Heart left ventricle (tissue), 16 donors: Measurements from ENCODE around the gene CANT1. TPM values are rescaled to one million over a fixed set of nuclear protein-coding genes. Genes with fewer than 3 reads are reported as not detected.
A peak's percentile ranks its signal among the peaks of the same experiment; 100 is the strongest.

Source experiments
- ATAC-seq, 4 donors: fragments of 200-7000 bp; cut with Tn5 transposase; one replicate each; pipeline ENCODE4 v1.9.1; 2020 to 2022; ENCODE audit warnings: moderate library complexity in 4 of 4, mild to moderate bottlenecking in 3 of 4, moderate number of reproducible peaks in 1 of 4
- DNase-seq, 5 donors: peaks; one replicate each; pipeline ENCODE4 v3.0.0-alpha.2; 2020
- H3K27ac ChIP-seq, 12 donors: fragments of 200-600 bp; sonication (generic) in 4 of 12; one replicate each; pipeline versions ENCODE4 v1.5.0 to v1.8.0; 2016 to 2022; ENCODE audit warnings: mild to moderate bottlenecking in 2 of 12
- H3K27me3 ChIP-seq, 9 donors: fragments of 200-600 bp; sonication (generic) in 2 of 9; one replicate each; pipeline versions ENCODE4 v1.5.1 to v1.8.0; 2016 to 2022; ENCODE audit warnings: mild to moderate bottlenecking in 3 of 9
- H3K36me3 ChIP-seq, 9 donors: fragments of 200-600 bp; sonication (generic) in 2 of 9; one replicate each; pipeline versions ENCODE4 v1.5.0 to v1.8.0; 2018 to 2022; ENCODE audit warnings: mild to moderate bottlenecking in 2 of 9
- H3K4me1 ChIP-seq, 12 donors: fragments of 200-600 bp; sonication (generic) in 4 of 12; one replicate each; pipeline versions ENCODE4 v1.5.0 to v1.8.0; 2016 to 2022; ENCODE audit warnings: mild to moderate bottlenecking in 3 of 12
- H3K4me3 ChIP-seq, 12 donors: fragments of 200-600 bp; sonication (generic) in 4 of 12; one replicate each; pipeline versions ENCODE4 v1.5.0 to v1.8.0; 2017 to 2022; ENCODE audit warnings: mild to moderate bottlenecking in 9 of 12, moderate library complexity in 4 of 12
- H3K9me3 ChIP-seq, 12 donors: fragments of 200-600 bp; sonication (generic) in 4 of 12; one replicate each; pipeline versions ENCODE4 v1.5.0 to v1.8.0; 2016 to 2022; ENCODE audit warnings: mild to moderate bottlenecking in 1 of 12
- POLR2A ChIP-seq, 2 donors: fragments of 450-650 bp; IDR thresholded peaks; one replicate each; pipeline ENCODE4 v1.6.1; 2017; ENCODE audit warnings: antibody characterized with exemption in 2 of 2, mild to moderate bottlenecking in 2 of 2, moderate library complexity in 2 of 2
- WGBS, 4 donors: extraction: QIAGEN DNeasy Blood & Tissue Kit in 2 of 4; methylation state at CpG; one replicate each; pipeline versions ENCODE4 v1.1.5 to v1.1.7; 2013 to 2018; 5-methylcytosine and 5-hydroxymethylcytosine counted together
- intact Hi-C, 10 donors: fragments of 100-400 bp; cut with DNase I; formaldehyde crosslinking; loops; one replicate each; pipeline versions ENCODE4 v1.11.1 to v1.14.2; 2022
- polyA plus RNA-seq, 2 donors: library from polyadenylated mRNA; stranded (reverse); fragments of 200-250 nt; gene quantifications; one replicate each; pipeline ENCODE4 v1.2.3, GENCODE V29; 2013
- total RNA-seq, 9 donors: library from RNA; depleted of rRNA in 2 of 9; stranded (reverse); fragments of >200 nt in 2 of 9; fragmentation: NEBNext Ultra II Directional in 3 of 9; extraction: Animal tissue kit (Norgen Biotek cat#: 25700) in 3 of 9; gene quantifications; one replicate each; pipeline versions ENCODE4 v1.1.0 to v1.2.4, GENCODE V29; 2016 to 2023
- TF ChIP-seq, protein P1 (sequence below), 12 donors: fragments of 200-600 bp; sonication (generic) in 4 of 12; IDR thresholded peaks; one replicate each; pipeline versions ENCODE4 v1.5.0 to v1.8.0; 2018 to 2022; ENCODE audit warnings: antibody characterized with exemption in 12 of 12, mild to moderate bottlenecking in 5 of 12
- donor health status: ischemic (EF 13 %, LVEDD 7.1; RV severe dilation, severe dysfunction).
- donor health status: healthy with polysubstance abuse.
- donor health status: DM: no; HTN: yes; CAD: no.
- donor health status: DM: no; HTN: no; CAD: no.
- donor health status: ischemic (EF 25% LVEDD 6.9; RV normal size, moderate dysfunction).
- donor health status: ischemic (EF 25% LVEDD 5.7; RV mildly dilated, moderate dysfunction).
- donor health status: healthy.
- donor health status: DM: yes; HTN: yes; CAD: no.
- donor health status: ischemic (EF 35%, LVEDD 5.7; RV mildly dilated, moderate dysfunction).
- donor health status: nonischemic (EF 11% LVEDD 7.7; RV severe dilation, severe dysfunction).
- donor health status: DM: yes; HTN: yes; CAD: no.
- donor health status: PGD.
- donor health status: ischemic (EF 29% LVEDD 5.4; RV normal size, mild dysfunction).
- donor health status: nonischemic (EF 23%, LVEDD 6.1; RV moderate dilation, normal function).

The CANT1 gene
- total and polyA plus RNA-seq, 11 donors = 5.1 to 46.2 (median 24.1) TPM

DNA sequence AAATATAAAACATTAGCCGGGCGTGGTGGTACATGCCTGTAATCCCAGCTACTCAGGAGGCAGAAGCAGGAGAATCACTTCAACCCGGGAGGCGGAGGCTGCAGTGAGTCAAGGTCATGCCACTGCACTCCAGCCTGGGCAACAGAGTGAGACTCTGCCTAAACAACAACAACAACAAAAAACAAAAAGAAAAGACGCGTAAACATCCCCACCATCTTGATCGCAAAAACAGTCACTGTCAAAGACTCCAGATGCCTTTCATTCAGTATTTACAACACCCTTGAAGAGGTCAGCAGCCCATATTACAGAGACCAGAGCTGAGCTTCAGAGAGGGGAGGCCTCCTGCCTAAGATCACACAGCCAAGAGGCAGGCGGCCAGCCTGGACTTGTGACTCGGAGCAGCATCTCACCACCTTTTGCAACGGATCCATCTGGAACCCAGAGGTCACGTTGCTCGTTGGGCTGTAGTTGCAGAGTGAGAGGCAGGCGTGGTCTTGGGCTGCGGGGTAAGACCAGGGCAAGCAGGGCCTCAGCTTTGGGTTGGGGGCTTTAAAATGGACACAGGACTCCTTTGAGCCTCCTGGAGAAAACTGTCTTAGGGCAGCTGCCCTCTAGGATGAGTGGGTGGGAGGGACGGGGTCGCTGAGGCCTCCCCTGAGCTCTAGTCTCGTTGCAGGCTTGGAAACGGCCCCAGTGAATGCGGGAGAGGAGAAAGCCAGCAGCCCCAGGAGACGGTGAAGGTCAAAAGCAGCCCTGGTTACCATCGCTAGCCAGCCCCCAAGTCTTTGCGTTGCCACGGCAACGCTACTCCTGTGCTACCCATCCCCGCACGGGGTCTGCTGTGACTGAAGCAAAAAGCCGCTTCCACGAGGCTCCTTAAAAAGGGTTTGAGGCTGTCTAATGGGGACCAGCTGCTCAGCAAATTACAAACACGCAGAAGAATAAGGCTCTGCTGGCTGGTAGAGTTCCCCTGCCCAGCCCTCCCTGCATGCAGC, 55.9 kb downstream of the CANT1 start:
- peak in 1 of 5 donors; percentile 61 for DNase-seq
- Histone ChIP-seq H3K9me3 (peaks cover 0 to 21% (median 14%) of the 10 kb centered on the region in 12 donors), H3K36me3 (no peaks in the 10 kb centered on the region), H3K4me1 (peaks cover 0 to 19% (median 9%) of the 10 kb centered on the region in 12 donors), H3K27ac (no peak overlapping the region), H3K27me3 (no peaks in the 10 kb centered on the region), H3K4me3 (no peak overlapping the region)
- intact Hi-C loops = no loop called here
- peak in 1 of 4 donors; percentile 25 for ATAC-seq
- 67 to 75% (median 72%) methylated on average over 24 to 29 of the region's 29 CpGs for WGBS, 4 donors
- TF ChIP-seq, protein P1, sequence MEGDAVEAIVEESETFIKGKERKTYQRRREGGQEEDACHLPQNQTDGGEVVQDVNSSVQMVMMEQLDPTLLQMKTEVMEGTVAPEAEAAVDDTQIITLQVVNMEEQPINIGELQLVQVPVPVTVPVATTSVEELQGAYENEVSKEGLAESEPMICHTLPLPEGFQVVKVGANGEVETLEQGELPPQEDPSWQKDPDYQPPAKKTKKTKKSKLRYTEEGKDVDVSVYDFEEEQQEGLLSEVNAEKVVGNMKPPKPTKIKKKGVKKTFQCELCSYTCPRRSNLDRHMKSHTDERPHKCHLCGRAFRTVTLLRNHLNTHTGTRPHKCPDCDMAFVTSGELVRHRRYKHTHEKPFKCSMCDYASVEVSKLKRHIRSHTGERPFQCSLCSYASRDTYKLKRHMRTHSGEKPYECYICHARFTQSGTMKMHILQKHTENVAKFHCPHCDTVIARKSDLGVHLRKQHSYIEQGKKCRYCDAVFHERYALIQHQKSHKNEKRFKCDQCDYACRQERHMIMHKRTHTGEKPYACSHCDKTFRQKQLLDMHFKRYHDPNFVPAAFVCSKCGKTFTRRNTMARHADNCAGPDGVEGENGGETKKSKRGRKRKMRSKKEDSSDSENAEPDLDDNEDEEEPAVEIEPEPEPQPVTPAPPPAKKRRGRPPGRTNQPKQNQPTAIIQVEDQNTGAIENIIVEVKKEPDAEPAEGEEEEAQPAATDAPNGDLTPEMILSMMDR (IDR thresholded peaks at IDR 0.05) = no peak
- no peak for TF ChIP-seq POLR2A (IDR thresholded peaks at IDR 0.05)

DNA sequence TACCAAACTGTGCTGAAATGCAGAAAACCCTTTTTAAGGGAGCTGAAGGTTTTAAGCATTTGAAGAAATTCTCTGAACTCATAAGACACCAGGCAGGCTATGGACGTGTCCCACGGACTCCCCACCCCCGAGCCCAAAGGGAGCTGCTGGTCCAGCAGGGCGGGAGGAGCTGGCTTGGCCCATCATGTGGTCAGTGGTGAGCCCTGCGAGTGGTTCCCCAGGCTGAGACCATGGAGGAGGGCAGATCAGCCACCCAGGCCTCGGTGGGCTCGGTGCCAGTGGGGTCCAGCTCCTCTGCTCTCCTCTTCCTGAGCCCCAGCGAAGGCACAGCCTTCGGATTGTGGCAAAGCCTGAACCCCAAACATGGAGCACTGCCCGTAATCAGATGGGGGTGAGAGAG, 56.9 kb downstream of the CANT1 start:
- Histone ChIP-seq H3K27me3 (no peaks in the 10 kb centered on the region), H3K36me3 (no peaks in the 10 kb centered on the region), H3K9me3 (peaks cover 0 to 21% (median 14%) of the 10 kb centered on the region in 12 donors), H3K4me3 (no peak overlapping the region), H3K27ac (peak overlapping the region in 5 of 12 donors; percentile 9 to 67 (median 36)), H3K4me1 (peaks cover 0 to 19% (median 9%) of the 10 kb centered on the region in 12 donors)
- intact Hi-C loops = no loop called here
- peak in 1 of 4 donors; percentile 27 for ATAC-seq
- DNase-seq = no peak
- 86 to 92% (median 88%) methylated on average over 5 to 10 of the region's 10 CpGs for WGBS, 4 donors
- TF ChIP-seq, protein P1 (IDR thresholded peaks at IDR 0.05) = no peak
- no peak for TF ChIP-seq POLR2A (IDR thresholded peaks at IDR 0.05)

DNA sequence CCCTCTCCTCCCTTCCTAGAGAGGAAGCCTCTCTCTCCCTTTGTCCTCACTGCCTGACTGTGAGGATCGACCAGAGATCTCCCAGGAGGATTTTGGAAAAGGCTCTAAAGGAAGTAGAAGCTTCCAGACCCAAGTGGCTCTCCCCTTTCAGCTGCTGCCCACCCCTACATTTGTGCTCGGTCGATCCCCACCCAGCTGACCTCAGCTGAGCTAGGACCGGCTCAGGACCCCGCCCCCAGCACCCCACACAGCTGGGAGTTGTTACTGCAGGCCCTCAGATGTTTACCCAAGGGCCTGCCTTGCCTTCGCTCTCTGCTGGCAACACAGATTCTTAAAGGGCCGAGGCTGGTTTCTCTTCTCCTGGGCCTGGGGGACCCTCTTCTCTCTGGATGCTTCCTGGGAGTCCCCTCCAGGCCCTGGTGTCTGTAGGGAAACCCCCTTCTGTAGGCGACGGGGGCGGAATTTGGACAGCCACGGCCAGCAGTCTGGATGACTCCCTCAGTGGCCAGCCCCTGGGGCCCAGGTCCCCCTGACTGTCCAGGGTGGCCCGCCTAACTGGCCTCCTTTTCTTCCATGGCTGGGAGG, 57.5 kb downstream of the CANT1 start:
- TF ChIP-seq, protein P1 (IDR thresholded peaks at IDR 0.05) = no peak
- no peak for TF ChIP-seq POLR2A (IDR thresholded peaks at IDR 0.05)
- Histone ChIP-seq H3K4me3 (no peak overlapping the region), H3K27me3 (no peaks in the 10 kb centered on the region), H3K27ac (peak overlapping the region in 7 of 12 donors; percentile 9 to 70 (median 36)), H3K36me3 (no peaks in the 10 kb centered on the region), H3K4me1 (peaks cover 0 to 19% (median 9%) of the 10 kb centered on the region in 12 donors), H3K9me3 (peaks cover 0 to 21% (median 14%) of the 10 kb centered on the region in 12 donors)
- ATAC-seq = peak in 3 of 4 donors; percentile 57 to 72 (median 61)
- WGBS, 4 donors = 46 to 60% (median 56%) methylated on average over 8 to 12 of the region's 12 CpGs
- intact Hi-C loops = no loop called here
- peak in 1 of 5 donors; percentile 52 for DNase-seq

DNA sequence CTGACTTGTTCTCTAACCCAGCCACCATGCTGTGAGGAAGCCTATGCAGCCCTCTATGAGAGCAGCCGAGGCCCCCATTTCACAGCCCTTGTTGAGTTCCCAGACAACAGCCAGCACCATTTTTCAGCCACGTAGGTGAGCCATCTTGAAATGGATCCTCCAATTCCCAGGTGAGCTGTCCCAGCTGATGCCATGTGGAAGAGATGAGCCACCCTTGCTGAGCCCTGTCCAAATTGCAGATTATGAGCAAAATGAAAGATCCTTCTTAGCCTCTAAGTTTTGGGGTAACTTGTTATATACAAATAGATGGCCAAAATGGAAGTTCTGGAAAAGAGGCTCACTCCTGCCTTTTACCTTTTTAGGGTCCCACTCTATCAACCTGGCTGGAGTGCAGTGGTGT, 58.7 kb downstream of the CANT1 start:
- Histone ChIP-seq H3K27ac (no peak overlapping the region), H3K9me3 (peaks cover 0 to 21% (median 14%) of the 10 kb centered on the region in 12 donors), H3K27me3 (no peaks in the 10 kb centered on the region), H3K4me3 (no peak overlapping the region), H3K4me1 (peaks cover 0 to 19% (median 9%) of the 10 kb centered on the region in 12 donors), H3K36me3 (no peaks in the 10 kb centered on the region)
- no peak for TF ChIP-seq POLR2A (IDR thresholded peaks at IDR 0.05)
- TF ChIP-seq, protein P1 (IDR thresholded peaks at IDR 0.05) = no peak
- intact Hi-C loops = no loop called here
- DNase-seq = no peak
- no peak for ATAC-seq
- 92 to 96% (median 95%) methylated on average over 2 of the region's 2 CpGs for WGBS, 4 donors
